Stimulated activated CD4-positive, alpha-beta T cell treated with anti-CD3 and anti-CD28 coated beads, TNF-alpha, amount 100 ng/mL, for 48 hours (primary cell): ENCODE data around the gene LCT.

Source experiments
- DNase-seq, 3 donors: peaks; one replicate each; pipeline ENCODE4 v3.0.0-alpha.2; 2020; ENCODE audit warnings: low read depth in 3 of 3

The LCT gene

GRCh38 chr2:135742325-135742757 is 94.6 kb downstream of the LCT start:
- DNase-seq, result peak in 1 of 3 donors; percentile 2

- peak; percentile 89 to 96 (median 90) for DNase-seq
Observed at GRCh38 chr2:135741395-135742324, 95.3 kb downstream of the LCT start, which contains the start of gene UBXN4. Gene UBXN4, plus strand, starts transcription at chr2:135741855. Its CDS starts 75 bp downstream, at chr2:135741930.

GRCh38 chr2:135741043-135741394 is 96.0 kb downstream of the LCT start:
- no peak for DNase-seq

- DNase-seq, result no peak
Observed at GRCh38 chr2:135740206-135740605, 96.8 kb downstream of the LCT start.
